KMS-11 (cell line): Measurements from ENCODE around the gene CHMP1B.
A peak's percentile ranks its signal among the peaks of the same experiment; 100 is the strongest.

Experiments
- H2AFZ ChIP-seq: fragments of 200-600 bp; sonication (generic); 2 replicates; pipeline ENCODE4 v1.6.1; 2016; ENCODE audit warnings: antibody characterized with exemption, mixed run types, low read depth
- H3K27ac ChIP-seq: fragments of 200-600 bp; sonication (generic); 2 replicates; pipeline ENCODE4 v1.6.1; 2016; ENCODE audit warnings: mild to moderate bottlenecking, mixed run types
- H3K27me3 ChIP-seq: fragments of 200-600 bp; sonication (generic); 2 replicates; pipeline ENCODE4 v1.6.1; 2017; ENCODE audit warnings: mild to moderate bottlenecking, low read depth, mixed run types, moderate library complexity; ENCODE audit not compliant: insufficient read depth
- H3K36me3 ChIP-seq: fragments of 200-600 bp; sonication (generic); 2 replicates; pipeline ENCODE4 v1.6.1; 2017; ENCODE audit warnings: mild to moderate bottlenecking, mixed run types; ENCODE audit not compliant: insufficient read depth
- H3K4me1 ChIP-seq: fragments of 200-600 bp; sonication (generic); 2 replicates; pipeline ENCODE4 v1.6.1; 2016; ENCODE audit warnings: mild to moderate bottlenecking, low read depth, mixed run types; ENCODE audit not compliant: poor library complexity, severe bottlenecking
- H3K4me2 ChIP-seq: fragments of 200-600 bp; sonication (generic); 2 replicates; pipeline ENCODE4 v1.7.0; 2016; ENCODE audit warnings: mild to moderate bottlenecking, mixed run types
- H3K4me3 ChIP-seq: fragments of 200-600 bp; sonication (generic); IDR thresholded peaks from 2 replicates; pipeline ENCODE4 v1.6.1; 2017; ENCODE audit warnings: low read depth, low read length, mixed read lengths; ENCODE audit not compliant: insufficient read depth
- H3K79me2 ChIP-seq: fragments of 200-600 bp; sonication (generic); 2 replicates; pipeline ENCODE4 v1.6.1; 2016; ENCODE audit warnings: low read depth, mixed run types; ENCODE audit not compliant: insufficient read depth
- H3K9ac ChIP-seq: fragments of 200-600 bp; sonication (generic); 2 replicates; pipeline ENCODE4 v1.6.1; 2016; ENCODE audit warnings: mild to moderate bottlenecking, mixed run types
- H4K20me1 ChIP-seq: fragments of 200-600 bp; sonication (generic); 2 replicates; pipeline ENCODE4 v1.6.1; 2016; ENCODE audit warnings: mild to moderate bottlenecking, mixed run types; ENCODE audit not compliant: insufficient read depth
- CTCF ChIP-seq: fragments of 200-600 bp; sonication (generic); conservative IDR thresholded peaks from 2 replicates; pipeline ENCODE4 v1.6.1; 2017; ENCODE audit warnings: low read depth, mild to moderate bottlenecking, antibody characterized with exemption, low read length, moderate library complexity, mixed read lengths

Gene CHMP1B

GRCh38 chr18:11845654-11846053 lies 5.6 kb upstream of the CHMP1B start:
- no peak overlapping the region for H3K9ac ChIP-seq
- H4K20me1 ChIP-seq = no peaks in the 10 kb centered on the region
- no peaks in the 10 kb centered on the region for H3K36me3 ChIP-seq
- TF ChIP-seq CTCF = no peak
- H3K4me1 ChIP-seq = no peaks in the 10 kb centered on the region
- H2AFZ ChIP-seq = no peak overlapping the region
- no peaks in the 10 kb centered on the region for H3K79me2 ChIP-seq
- no peak overlapping the region for H3K4me3 ChIP-seq
- no peak overlapping the region for H3K4me2 ChIP-seq
- H3K27ac ChIP-seq = no peak overlapping the region
- H3K27me3 ChIP-seq = no peaks in the 10 kb centered on the region

GRCh38 chr18:11847811-11848210 lies 3.4 kb upstream of the CHMP1B start:
- no peak overlapping the region for H2AFZ ChIP-seq

GRCh38 chr18:11849279-11849678 lies 1.9 kb upstream of the CHMP1B start:
- Histone ChIP-seq H4K20me1 (no peaks in the 10 kb centered on the region), H3K4me1 (peaks cover 15% of the 10 kb centered on the region), H3K9ac (no peak overlapping the region), H3K36me3 (no peaks in the 10 kb centered on the region), H3K4me3 (no peak overlapping the region), H2AFZ (peak overlapping the region; percentile 91; the same call in 1 of the 2 replicates), H3K27me3 (no peaks in the 10 kb centered on the region), H3K4me2 (no peak overlapping the region), H3K79me2 (peaks cover 21% of the 10 kb centered on the region), H3K27ac (no peak overlapping the region)
- no peak for TF ChIP-seq CTCF

More at GRCh38 chr18:11847811-11848210, 3.4 kb upstream of the CHMP1B start:
- Histone ChIP-seq H3K9ac (no peak overlapping the region), H4K20me1 (no peaks in the 10 kb centered on the region), H3K4me3 (no peak overlapping the region), H3K4me1 (peaks cover 8% of the 10 kb centered on the region), H3K27me3 (no peaks in the 10 kb centered on the region), H3K4me2 (no peak overlapping the region), H3K79me2 (peaks cover 15% of the 10 kb centered on the region), H3K27ac (no peak overlapping the region), H3K36me3 (no peaks in the 10 kb centered on the region)
- TF ChIP-seq CTCF = no peak

- peak overlapping the region; percentile 98 for H3K4me2 ChIP-seq
- H3K36me3 ChIP-seq = no peaks in the 10 kb centered on the region
- no peaks in the 10 kb centered on the region for H3K27me3 ChIP-seq
- H3K27ac ChIP-seq = peak overlapping the region; percentile 76; the same call in 1 of the 2 replicates
- peaks cover 21% of the 10 kb centered on the region for H3K79me2 ChIP-seq
- H4K20me1 ChIP-seq = no peaks in the 10 kb centered on the region
- H3K9ac ChIP-seq = peak overlapping the region; percentile 82
- H2AFZ ChIP-seq = peak overlapping the region; percentile 91
- no peak overlapping the region for H3K4me3 ChIP-seq
- H3K4me1 ChIP-seq = peaks cover 15% of the 10 kb centered on the region
- TF ChIP-seq CTCF = no peak
Observed at GRCh38 chr18:11849841-11850634, 1.2 kb upstream of the CHMP1B start.
